Measurements from ENCODE around the gene CNTNAP2.

The CNTNAP2 gene

DNA sequence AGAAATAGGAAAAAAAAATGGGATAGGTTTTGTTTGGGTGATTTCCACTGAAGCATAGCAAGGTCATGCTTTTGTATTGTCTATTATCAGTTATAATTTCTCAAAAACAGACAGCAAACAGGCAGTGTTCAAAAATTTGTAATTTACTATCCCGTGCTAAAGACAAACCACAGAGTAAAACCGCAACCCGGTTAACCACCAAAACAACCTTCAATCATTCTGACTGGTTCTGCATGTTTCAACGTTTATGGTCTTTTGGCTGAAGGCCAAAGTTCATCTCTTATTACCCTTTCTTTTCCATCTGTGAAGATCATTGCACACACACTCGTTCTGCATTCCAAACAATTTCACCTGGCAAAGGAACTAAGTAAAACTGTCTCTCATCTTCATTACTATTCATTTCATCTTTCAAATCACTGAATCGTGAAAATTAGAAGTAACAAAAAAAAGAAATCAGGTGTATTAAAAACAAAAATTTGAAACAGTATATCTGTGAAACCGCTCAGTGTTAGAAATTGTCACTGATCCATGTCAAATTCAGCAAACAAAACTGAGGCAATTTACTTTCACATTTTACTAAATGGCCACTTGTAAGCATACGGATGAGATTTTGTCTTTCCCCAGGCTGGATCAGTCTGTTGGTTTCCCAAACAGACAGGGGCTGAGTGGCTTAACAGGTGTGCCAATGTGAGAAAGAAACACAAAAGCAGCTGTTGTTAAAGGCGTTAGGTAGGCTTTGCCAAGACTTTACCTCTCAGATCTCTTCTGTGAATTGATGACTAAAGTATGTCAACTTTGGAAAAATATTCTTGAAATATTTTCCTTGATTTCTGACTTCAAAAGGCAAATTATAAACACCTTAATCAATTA is 539.6 kb downstream of the CNTNAP2 start (continued):
- TF ChIP-seq ZBTB44 (tag by site-specific recombination; IDR thresholded peaks at IDR 0.05) (peak; percentile 96), ZNF169 (tag by site-specific recombination; IDR thresholded peaks at IDR 0.05) (no peak), YY1 (tag by site-specific recombination; IDR thresholded peaks at IDR 0.05) (peak; percentile 46; the same call in 1 of the 2 replicates), ZNF571 (tag by site-specific recombination; IDR thresholded peaks at IDR 0.05) (no peak), MEIS1 (CRISPR knock-in tag; IDR thresholded peaks at IDR 0.05; ENCODE audit: borderline replicate concordance) (peak; percentile 98), ZNF830 (tag by site-specific recombination; IDR thresholded peaks at IDR 0.05; ENCODE audit: low read depth) (no peak), IKZF3 (tag by site-specific recombination; IDR thresholded peaks at IDR 0.05) (peak; percentile 86), ZNF248 (tag by site-specific recombination; IDR thresholded peaks at IDR 0.05) (no peak), SP3 (tag by site-specific recombination; IDR thresholded peaks at IDR 0.05) (no peak), ZNF677 (tag by site-specific recombination; IDR thresholded peaks at IDR 0.05) (no peak), PBX3 (CRISPR knock-in tag; IDR thresholded peaks at IDR 0.05) (no peak), ZNF280D (tag by site-specific recombination; IDR thresholded peaks at IDR 0.05) (0 out of 2 replicates have a peak, but pooled peaks have one; percentile 16), ZNF221 (tag by site-specific recombination; IDR thresholded peaks at IDR 0.05; ENCODE audit: borderline replicate concordance) (no peak), ZNF792 (tag by site-specific recombination; IDR thresholded peaks at IDR 0.05) (no peak)
- TF ChIP-seq, protein P1, sequence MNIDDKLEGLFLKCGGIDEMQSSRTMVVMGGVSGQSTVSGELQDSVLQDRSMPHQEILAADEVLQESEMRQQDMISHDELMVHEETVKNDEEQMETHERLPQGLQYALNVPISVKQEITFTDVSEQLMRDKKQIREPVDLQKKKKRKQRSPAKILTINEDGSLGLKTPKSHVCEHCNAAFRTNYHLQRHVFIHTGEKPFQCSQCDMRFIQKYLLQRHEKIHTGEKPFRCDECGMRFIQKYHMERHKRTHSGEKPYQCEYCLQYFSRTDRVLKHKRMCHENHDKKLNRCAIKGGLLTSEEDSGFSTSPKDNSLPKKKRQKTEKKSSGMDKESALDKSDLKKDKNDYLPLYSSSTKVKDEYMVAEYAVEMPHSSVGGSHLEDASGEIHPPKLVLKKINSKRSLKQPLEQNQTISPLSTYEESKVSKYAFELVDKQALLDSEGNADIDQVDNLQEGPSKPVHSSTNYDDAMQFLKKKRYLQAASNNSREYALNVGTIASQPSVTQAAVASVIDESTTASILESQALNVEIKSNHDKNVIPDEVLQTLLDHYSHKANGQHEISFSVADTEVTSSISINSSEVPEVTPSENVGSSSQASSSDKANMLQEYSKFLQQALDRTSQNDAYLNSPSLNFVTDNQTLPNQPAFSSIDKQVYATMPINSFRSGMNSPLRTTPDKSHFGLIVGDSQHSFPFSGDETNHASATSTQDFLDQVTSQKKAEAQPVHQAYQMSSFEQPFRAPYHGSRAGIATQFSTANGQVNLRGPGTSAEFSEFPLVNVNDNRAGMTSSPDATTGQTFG (tag by site-specific recombination; IDR thresholded peaks at IDR 0.05; ENCODE audit: borderline replicate concordance): no peak
- TF ChIP-seq, protein P2, sequence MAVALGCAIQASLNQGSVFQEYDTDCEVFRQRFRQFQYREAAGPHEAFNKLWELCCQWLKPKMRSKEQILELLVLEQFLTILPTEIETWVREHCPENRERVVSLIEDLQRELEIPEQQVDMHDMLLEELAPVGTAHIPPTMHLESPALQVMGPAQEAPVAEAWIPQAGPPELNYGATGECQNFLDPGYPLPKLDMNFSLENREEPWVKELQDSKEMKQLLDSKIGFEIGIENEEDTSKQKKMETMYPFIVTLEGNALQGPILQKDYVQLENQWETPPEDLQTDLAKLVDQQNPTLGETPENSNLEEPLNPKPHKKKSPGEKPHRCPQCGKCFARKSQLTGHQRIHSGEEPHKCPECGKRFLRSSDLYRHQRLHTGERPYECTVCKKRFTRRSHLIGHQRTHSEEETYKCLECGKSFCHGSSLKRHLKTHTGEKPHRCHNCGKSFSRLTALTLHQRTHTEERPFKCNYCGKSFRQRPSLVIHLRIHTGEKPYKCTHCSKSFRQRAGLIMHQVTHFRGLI (tag by site-specific recombination; IDR thresholded peaks at IDR 0.05): no peak
- TF ChIP-seq, protein P3, sequence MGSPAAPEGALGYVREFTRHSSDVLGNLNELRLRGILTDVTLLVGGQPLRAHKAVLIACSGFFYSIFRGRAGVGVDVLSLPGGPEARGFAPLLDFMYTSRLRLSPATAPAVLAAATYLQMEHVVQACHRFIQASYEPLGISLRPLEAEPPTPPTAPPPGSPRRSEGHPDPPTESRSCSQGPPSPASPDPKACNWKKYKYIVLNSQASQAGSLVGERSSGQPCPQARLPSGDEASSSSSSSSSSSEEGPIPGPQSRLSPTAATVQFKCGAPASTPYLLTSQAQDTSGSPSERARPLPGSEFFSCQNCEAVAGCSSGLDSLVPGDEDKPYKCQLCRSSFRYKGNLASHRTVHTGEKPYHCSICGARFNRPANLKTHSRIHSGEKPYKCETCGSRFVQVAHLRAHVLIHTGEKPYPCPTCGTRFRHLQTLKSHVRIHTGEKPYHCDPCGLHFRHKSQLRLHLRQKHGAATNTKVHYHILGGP (tag by site-specific recombination; IDR thresholded peaks at IDR 0.05): no peak
- TF ChIP-seq, protein P4, sequence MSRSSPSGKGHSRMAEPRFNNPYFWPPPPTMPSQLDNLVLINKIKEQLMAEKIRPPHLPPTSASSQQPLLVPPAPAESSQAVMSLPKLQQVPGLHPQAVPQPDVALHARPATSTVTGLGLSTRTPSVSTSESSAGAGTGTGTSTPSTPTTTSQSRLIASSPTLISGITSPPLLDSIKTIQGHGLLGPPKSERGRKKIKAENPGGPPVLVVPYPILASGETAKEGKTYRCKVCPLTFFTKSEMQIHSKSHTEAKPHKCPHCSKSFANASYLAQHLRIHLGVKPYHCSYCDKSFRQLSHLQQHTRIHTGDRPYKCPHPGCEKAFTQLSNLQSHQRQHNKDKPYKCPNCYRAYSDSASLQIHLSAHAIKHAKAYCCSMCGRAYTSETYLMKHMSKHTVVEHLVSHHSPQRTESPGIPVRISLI (tag by site-specific recombination; IDR thresholded peaks at IDR 0.05): peak; percentile 86
- TF ChIP-seq, protein P5, sequence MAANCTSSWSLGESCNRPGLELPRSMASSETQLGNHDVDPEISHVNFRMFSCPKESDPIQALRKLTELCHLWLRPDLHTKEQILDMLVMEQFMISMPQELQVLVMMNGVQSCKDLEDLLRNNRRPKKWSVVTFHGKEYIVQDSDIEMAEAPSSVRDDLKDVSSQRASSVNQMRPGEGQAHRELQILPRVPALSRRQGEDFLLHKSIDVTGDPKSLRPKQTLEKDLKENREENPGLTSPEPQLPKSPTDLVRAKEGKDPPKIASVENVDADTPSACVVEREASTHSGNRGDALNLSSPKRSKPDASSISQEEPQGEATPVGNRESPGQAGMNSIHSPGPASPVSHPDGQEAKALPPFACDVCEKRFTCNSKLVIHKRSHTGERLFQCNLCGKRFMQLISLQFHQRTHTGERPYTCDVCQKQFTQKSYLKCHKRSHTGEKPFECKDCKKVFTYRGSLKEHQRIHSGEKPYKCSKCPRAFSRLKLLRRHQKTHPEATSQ (tag by site-specific recombination; IDR thresholded peaks at IDR 0.05): no peak
- TF ChIP-seq, protein P6, sequence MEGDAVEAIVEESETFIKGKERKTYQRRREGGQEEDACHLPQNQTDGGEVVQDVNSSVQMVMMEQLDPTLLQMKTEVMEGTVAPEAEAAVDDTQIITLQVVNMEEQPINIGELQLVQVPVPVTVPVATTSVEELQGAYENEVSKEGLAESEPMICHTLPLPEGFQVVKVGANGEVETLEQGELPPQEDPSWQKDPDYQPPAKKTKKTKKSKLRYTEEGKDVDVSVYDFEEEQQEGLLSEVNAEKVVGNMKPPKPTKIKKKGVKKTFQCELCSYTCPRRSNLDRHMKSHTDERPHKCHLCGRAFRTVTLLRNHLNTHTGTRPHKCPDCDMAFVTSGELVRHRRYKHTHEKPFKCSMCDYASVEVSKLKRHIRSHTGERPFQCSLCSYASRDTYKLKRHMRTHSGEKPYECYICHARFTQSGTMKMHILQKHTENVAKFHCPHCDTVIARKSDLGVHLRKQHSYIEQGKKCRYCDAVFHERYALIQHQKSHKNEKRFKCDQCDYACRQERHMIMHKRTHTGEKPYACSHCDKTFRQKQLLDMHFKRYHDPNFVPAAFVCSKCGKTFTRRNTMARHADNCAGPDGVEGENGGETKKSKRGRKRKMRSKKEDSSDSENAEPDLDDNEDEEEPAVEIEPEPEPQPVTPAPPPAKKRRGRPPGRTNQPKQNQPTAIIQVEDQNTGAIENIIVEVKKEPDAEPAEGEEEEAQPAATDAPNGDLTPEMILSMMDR (tag by site-specific recombination; IDR thresholded peaks at IDR 0.05): no peak
